Measurements from ENCODE around the gene PHF20.

The PHF20 gene

GRCh38 chr20:35909176-35909575 is 137.4 kb downstream of the PHF20 start:
- TF ChIP-seq CTCF (IDR thresholded peaks at IDR 0.05; ENCODE audit: insufficient read depth, low read depth, low read length, missing control alignments), result no peak
- H3K4me3 ChIP-seq (ENCODE audit: low read length), result no peak overlapping the region
- no peak for DNase-seq (ENCODE audit: low read depth)

GRCh38 chr20:35909796-35910195 is 138.0 kb downstream of the PHF20 start:
- H3K4me3 ChIP-seq (ENCODE audit: low read length), result no peak overlapping the region
- TF ChIP-seq CTCF (IDR thresholded peaks at IDR 0.05; ENCODE audit: insufficient read depth, low read depth, low read length, missing control alignments), result no peak
- DNase-seq (ENCODE audit: low read depth), result no peak

DNA sequence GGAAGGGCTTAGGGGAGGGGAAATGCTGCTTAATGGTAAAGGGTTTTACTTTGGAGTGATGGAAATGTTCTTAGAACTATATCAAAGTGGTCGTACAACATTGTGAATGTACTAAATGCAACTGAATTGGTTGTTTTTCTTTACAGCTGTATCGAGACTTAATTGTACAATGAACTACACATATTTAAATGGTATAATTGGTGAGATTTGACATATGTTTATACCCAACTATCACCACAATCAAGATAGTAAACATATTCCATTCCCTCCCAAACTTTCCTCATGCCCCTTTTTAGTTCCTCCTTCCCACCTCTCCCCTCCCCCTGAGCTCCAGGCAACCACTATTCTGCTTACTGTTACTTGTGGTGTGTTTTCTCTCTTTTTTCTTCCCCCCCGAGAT is 138.4 kb downstream of the PHF20 start:
- DNase-seq (ENCODE audit: low read depth), result no peak
- H3K4me3 ChIP-seq (ENCODE audit: low read length), result no peak overlapping the region
- no peak for TF ChIP-seq CTCF (IDR thresholded peaks at IDR 0.05; ENCODE audit: insufficient read depth, low read depth, low read length, missing control alignments)

DNA sequence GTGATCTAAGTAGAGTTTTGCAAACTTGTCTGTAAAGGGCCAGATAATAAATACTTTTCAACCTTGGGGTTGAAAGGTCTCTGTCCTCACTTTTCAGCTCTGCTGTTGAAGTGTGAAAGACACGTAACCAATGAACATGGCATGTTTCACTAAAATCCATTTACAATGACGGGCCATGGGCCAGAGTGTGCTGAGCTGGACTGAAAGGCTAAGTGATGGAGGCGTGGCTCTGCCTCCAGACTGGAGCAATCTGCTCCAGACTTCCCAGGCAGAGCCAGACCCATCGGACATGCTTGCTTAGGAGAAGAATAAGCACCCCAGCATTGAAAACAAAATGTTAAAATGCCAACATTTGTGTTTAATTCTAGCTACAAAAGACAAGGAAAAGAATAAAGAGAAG is 141.1 kb downstream of the PHF20 start:
- H3K4me3 ChIP-seq (ENCODE audit: low read length), result no peak overlapping the region
- DNase-seq (ENCODE audit: low read depth), result no peak
- no peak for TF ChIP-seq CTCF (IDR thresholded peaks at IDR 0.05; ENCODE audit: insufficient read depth, low read depth, low read length, missing control alignments)

- no peak for DNase-seq (ENCODE audit: low read depth)
- TF ChIP-seq CTCF (IDR thresholded peaks at IDR 0.05; ENCODE audit: insufficient read depth, low read depth, low read length, missing control alignments), result no peak
- no peak overlapping the region for H3K4me3 ChIP-seq (ENCODE audit: low read length)
These were observed 145.3 kb downstream of the PHF20 start for GRCh38 chr20:35917077-35917476.

DNA sequence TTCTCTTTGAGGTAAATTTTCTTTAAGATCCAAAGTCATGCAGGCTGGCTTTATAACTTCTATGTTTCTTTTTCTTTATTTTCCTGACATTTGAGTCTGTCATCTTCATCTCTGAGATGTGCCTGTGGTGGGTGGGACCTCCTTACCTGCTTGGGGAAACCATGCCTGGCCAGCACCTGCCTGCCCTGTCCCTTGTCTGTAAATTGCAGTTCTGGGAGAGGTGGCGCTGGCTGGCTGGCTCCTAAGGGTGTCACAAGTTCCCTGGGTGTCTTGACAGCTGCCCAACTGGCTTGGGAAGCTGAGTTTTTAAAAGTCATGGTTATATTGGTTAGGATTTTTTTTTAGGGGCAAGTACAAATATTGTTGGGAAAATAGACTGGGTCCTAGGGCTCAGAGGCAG is 146.2 kb downstream of the PHF20 start:
- TF ChIP-seq CTCF (IDR thresholded peaks at IDR 0.05; ENCODE audit: insufficient read depth, low read depth, low read length, missing control alignments), result no peak
- no peak for DNase-seq (ENCODE audit: low read depth)

GRCh38 chr20:35920523-35920922 is 148.7 kb downstream of the PHF20 start:
- no peak overlapping the region for H3K4me3 ChIP-seq (ENCODE audit: low read length)
- DNase-seq (ENCODE audit: low read depth), result no peak
- TF ChIP-seq CTCF (IDR thresholded peaks at IDR 0.05; ENCODE audit: insufficient read depth, low read depth, low read length, missing control alignments), result no peak

More for the DNA sequence above, 146.2 kb downstream of the PHF20 start:
- no peak overlapping the region for H3K4me3 ChIP-seq (ENCODE audit: low read length)
